ENCODE measurements around the gene TAS2R43.

GRCh38 chr12:11059041-11059440, 33.1 kb downstream of the TAS2R43 start:
- TF ChIP-seq CTCF (IDR thresholded peaks at IDR 0.05) (no peak), POLR2A (IDR thresholded peaks at IDR 0.05) (no peak), POLR2AphosphoS5 (IDR thresholded peaks at IDR 0.05) (no peak)

Measured in gastroesophageal sphincter (tissue), 3 donors.